SH-SY5Y (cell line): ENCODE results near the gene AP1S2.

ENCODE experiments used
- GATA2 ChIP-seq: IDR thresholded peaks from 2 replicates; pipeline ENCODE4 v1.6.1; 2011; ENCODE audit warnings: mild to moderate bottlenecking, low read depth, low read length
- GATA3 ChIP-seq: IDR thresholded peaks from 2 replicates; pipeline ENCODE4 v1.6.1; 2011; ENCODE audit warnings: low read depth, mild to moderate bottlenecking, low read length, moderate library complexity

GRCh38 chrX:15860921-15861320 lies 6.3 kb upstream of the AP1S2 start:
- TF ChIP-seq GATA2 (no peak), GATA3 (no peak)
